Breast epithelium (tissue), 4 donors: ENCODE results near the gene CXCL17. TPM values are rescaled to one million over a fixed set of nuclear protein-coding genes. Genes with fewer than 3 reads are reported as not detected.

ENCODE experiments used
- DNase-seq, 2 donors: peaks; one replicate each; pipeline ENCODE4 v3.0.0-alpha.2; 2019; ENCODE audit warnings: low spot score in 2 of 2
- H3K27ac ChIP-seq, 2 donors: fragments of 200-600 bp; sonication (generic) in 1 of 2; one replicate each; pipeline ENCODE4 v1.5.1; 2016 to 2019; ENCODE audit warnings: mild to moderate bottlenecking in 1 of 2
- H3K27me3 ChIP-seq, 2 donors: fragments of 200-600 bp; sonication (generic) in 1 of 2; one replicate each; pipeline versions ENCODE4 v1.5.1 to v1.6.0; 2017 to 2019; ENCODE audit warnings: control low read depth in 1 of 2, mild to moderate bottlenecking in 1 of 2
- H3K36me3 ChIP-seq: fragments of 200-600 bp; one replicate; pipeline ENCODE4 v1.5.1; 2019
- H3K4me1 ChIP-seq, 2 donors: fragments of 200-600 bp; sonication (generic); one replicate each; pipeline ENCODE4 v1.5.1; 2016 to 2019; ENCODE audit warnings: control low read depth in 1 of 2
- H3K4me3 ChIP-seq, 3 donors: fragments of 200-600 bp; sonication (generic); 1 replicate in 2 of 3; 2 replicates in 1 of 3; pipeline ENCODE4 v1.5.1; 2016 to 2019; ENCODE audit warnings: mild to moderate bottlenecking in 3 of 3, moderate library complexity in 2 of 3
- H3K9me3 ChIP-seq, 2 donors: fragments of 200-600 bp; sonication (generic) in 1 of 2; one replicate each; pipeline ENCODE4 v1.5.1; 2016 to 2019; ENCODE audit warnings: control low read depth in 1 of 2
- POLR2A ChIP-seq: fragments of 450-650 bp; IDR thresholded peaks from one replicate; pipeline ENCODE4 v1.6.1; 2016; ENCODE audit warnings: antibody characterized with exemption, mild to moderate bottlenecking, moderate library complexity
- POLR2AphosphoS5 ChIP-seq, 3 donors: sonication (generic); formaldehyde crosslinking; IDR thresholded peaks; one replicate each; pipeline ENCODE4 v1.6.1; 2017; ENCODE audit warnings: antibody characterized with exemption in 3 of 3
- intact Hi-C: fragments of 100-400 bp; cut with DNase I; formaldehyde crosslinking; loops from one replicate; pipeline ENCODE4 v1.15.1; 2023; ENCODE audit warnings: low total_unique reads
- total RNA-seq, 3 donors: library from RNA; depleted of rRNA; stranded (reverse); fragments of >200 nt; gene quantifications; one replicate each; pipeline ENCODE4 v1.1.0, GENCODE V29; 2016
- TF ChIP-seq, protein P1 (sequence below), 3 donors: fragments of 450-650 bp; IDR thresholded peaks; one replicate each; pipeline ENCODE4 v1.5.1; 2016 to 2017; ENCODE audit warnings: antibody characterized with exemption in 3 of 3, mild to moderate bottlenecking in 3 of 3, moderate library complexity in 3 of 3

CXCL17 gene
- total RNA-seq, 3 donors from 2014 or later = 2.2 to 2.9 TPM; not detected in 1

GRCh38 chr19:42394751-42395150 is 48.0 kb downstream of the CXCL17 start:
- DNase-seq = no peak
- H3K27ac ChIP-seq = no peak overlapping the region
- H3K9me3 ChIP-seq = no peaks in the 10 kb centered on the region
- no peak for TF ChIP-seq POLR2A
- TF ChIP-seq, protein P1, sequence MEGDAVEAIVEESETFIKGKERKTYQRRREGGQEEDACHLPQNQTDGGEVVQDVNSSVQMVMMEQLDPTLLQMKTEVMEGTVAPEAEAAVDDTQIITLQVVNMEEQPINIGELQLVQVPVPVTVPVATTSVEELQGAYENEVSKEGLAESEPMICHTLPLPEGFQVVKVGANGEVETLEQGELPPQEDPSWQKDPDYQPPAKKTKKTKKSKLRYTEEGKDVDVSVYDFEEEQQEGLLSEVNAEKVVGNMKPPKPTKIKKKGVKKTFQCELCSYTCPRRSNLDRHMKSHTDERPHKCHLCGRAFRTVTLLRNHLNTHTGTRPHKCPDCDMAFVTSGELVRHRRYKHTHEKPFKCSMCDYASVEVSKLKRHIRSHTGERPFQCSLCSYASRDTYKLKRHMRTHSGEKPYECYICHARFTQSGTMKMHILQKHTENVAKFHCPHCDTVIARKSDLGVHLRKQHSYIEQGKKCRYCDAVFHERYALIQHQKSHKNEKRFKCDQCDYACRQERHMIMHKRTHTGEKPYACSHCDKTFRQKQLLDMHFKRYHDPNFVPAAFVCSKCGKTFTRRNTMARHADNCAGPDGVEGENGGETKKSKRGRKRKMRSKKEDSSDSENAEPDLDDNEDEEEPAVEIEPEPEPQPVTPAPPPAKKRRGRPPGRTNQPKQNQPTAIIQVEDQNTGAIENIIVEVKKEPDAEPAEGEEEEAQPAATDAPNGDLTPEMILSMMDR (IDR thresholded peaks at IDR 0.05) = no peak
- TF ChIP-seq POLR2AphosphoS5 (IDR thresholded peaks at IDR 0.05) = no peak
- no peaks in the 10 kb centered on the region for H3K27me3 ChIP-seq
- no peak overlapping the region for H3K4me3 ChIP-seq
- intact Hi-C loops = no loop called here
- no peaks in the 10 kb centered on the region for H3K36me3 ChIP-seq
- peaks cover 5 to 7% of the 10 kb centered on the region in 2 donors for H3K4me1 ChIP-seq

- no peak overlapping the region for H3K27ac ChIP-seq
- no peaks in the 10 kb centered on the region for H3K27me3 ChIP-seq
- peaks cover 0 to 3% of the 10 kb centered on the region in 2 donors for H3K4me1 ChIP-seq
- intact Hi-C loops = no loop called here
- no peaks in the 10 kb centered on the region for H3K36me3 ChIP-seq
- TF ChIP-seq POLR2A (no peak), POLR2AphosphoS5 (IDR thresholded peaks at IDR 0.05) (no peak)
- TF ChIP-seq, protein P1 (IDR thresholded peaks at IDR 0.05) = no peak
- H3K4me3 ChIP-seq = no peak overlapping the region
- H3K9me3 ChIP-seq = no peaks in the 10 kb centered on the region
- DNase-seq = no peak
These were observed 50.6 kb downstream of the CXCL17 start for GRCh38 chr19:42392165-42392564.

DNA sequence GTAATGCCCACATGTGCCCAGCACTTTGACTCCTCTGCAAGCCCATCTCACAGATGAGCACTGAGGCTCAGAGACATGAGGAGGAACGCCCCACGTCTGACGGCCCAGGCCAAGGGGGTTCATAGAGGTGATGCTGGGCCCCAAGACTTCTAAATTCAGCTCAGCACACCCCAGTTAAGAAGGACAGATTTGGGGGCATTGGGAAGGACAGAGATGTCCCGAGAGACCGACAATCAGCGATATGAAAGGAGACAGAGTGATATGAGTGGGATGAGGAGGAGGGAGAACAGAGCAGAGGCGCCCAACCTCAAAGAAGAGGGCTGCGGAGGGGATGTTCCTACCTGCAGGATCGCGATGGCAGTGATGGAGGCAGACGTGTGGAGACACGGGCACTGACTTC is 52.8 kb downstream of the CXCL17 start, which contains the start of gene CNFN:
TSS of gene CNFN (minus strand) at position 399 of the 400 bp plus-strand sequence. CDS start 1,260 bp downstream, outside the sequence.
- Histone ChIP-seq H3K27me3 (no peaks in the 10 kb centered on the region), H3K36me3 (no peaks in the 10 kb centered on the region), H3K4me3 (no peak within 1 kb of the TSS), H3K4me1 (no peaks in the 10 kb centered on the region), H3K27ac (no peak within 1 kb of the TSS), H3K9me3 (no peaks in the 10 kb centered on the region)
- intact Hi-C loops = no loop called here
- no peak for DNase-seq
- TF ChIP-seq, protein P1 (IDR thresholded peaks at IDR 0.05) = no peak
- TF ChIP-seq POLR2A (no peak), POLR2AphosphoS5 (IDR thresholded peaks at IDR 0.05) (no peak)

DNA sequence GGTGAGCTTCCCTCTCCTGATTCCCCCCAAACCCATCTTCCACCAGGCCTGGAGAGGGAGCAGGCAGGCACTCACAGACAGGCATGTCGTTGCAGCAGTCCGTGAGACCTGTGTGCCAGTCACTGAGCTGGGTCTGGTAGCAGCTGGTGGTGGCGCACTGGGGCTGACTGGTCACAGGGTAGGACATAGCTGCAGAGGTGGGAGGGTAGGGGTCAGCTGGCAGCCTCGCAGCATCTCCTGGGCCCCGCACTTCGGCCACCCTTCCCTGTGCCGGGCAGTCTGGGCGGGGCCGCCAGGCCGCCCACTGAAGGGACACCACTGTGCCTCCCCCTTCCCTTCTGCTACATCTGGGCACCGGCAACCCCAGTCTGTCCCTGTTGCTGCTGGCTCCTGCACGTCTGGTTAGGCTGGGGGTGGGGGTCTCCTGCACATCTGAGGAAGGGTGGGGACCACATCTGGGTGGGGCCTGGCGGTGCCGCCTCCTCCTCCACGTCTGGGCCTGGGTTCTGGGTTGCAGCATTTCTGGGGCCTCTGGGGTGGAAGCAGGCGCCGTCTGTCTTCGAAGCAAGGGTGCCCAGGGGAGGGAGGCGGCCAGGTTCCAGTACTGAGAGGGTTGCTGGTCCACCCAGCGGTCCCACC is 53.8 kb downstream of the CXCL17 start:
- Histone ChIP-seq H3K4me1 (no peaks in the 10 kb centered on the region), H3K27me3 (no peaks in the 10 kb centered on the region), H3K27ac (no peak overlapping the region), H3K4me3 (no peak overlapping the region), H3K9me3 (no peaks in the 10 kb centered on the region), H3K36me3 (no peaks in the 10 kb centered on the region)
- DNase-seq = no peak
- intact Hi-C loops = no loop called here
- no peak for TF ChIP-seq POLR2A
- TF ChIP-seq, protein P1 (IDR thresholded peaks at IDR 0.05) = no peak
- TF ChIP-seq POLR2AphosphoS5 (IDR thresholded peaks at IDR 0.05) = no peak

- Histone ChIP-seq H3K4me3 (peak overlapping the region; percentile 40 to 67 (median 55)), H3K4me1 (no peaks in the 10 kb centered on the region), H3K9me3 (no peaks in the 10 kb centered on the region), H3K27ac (peak overlapping the region; percentile 78 to 80), H3K36me3 (no peaks in the 10 kb centered on the region), H3K27me3 (peaks cover 0 to 4% of the 10 kb centered on the region in 2 donors)
- DNase-seq = peak; percentile 79 to 80
- intact Hi-C loops = no loop called here
- TF ChIP-seq, protein P1 (IDR thresholded peaks at IDR 0.05) = peak; percentile 59 to 76 (median 61)
- TF ChIP-seq POLR2AphosphoS5 (IDR thresholded peaks at IDR 0.05) (peak in 1 of 3 donors; percentile 23), POLR2A (no peak)
These were observed 55.6 kb downstream of the CXCL17 start for GRCh38 chr19:42386974-42387707.
